A673 (cell line): Measurements from ENCODE around the gene VPS51. TPM values are rescaled to one million over a fixed set of nuclear protein-coding genes. Genes with fewer than 3 reads are reported as not detected.
"Not testable (repeated sequence)": the region's sequence is repeated elsewhere in the genome, so short reads cannot be mapped to it uniquely, and the experiment has no call there.

Experiments
- BruUV-seq: library from RNA; stranded (reverse); fragments of 400-500 nt; replicated peaks from 2 replicates; lab custom pipeline; 2021; lab: Mats Ljungman, UMichigan
- CTCF ChIA-PET: fragments of 300-600 bp; sonication (Branson Sonifier 250); formaldehyde crosslinking; loops from one replicate; lab custom pipeline; 2022; ENCODE audit warnings: antibody characterized with exemption; lab: Charles Lee
- POLR2A ChIA-PET: fragments of 300-600 bp; sonication (Branson Sonifier 250); formaldehyde crosslinking; loops from one replicate; lab custom pipeline; 2022; ENCODE audit warnings: antibody characterized with exemption; ENCODE audit not compliant: low non-redundant PET; lab: Charles Lee
- DNase-seq: peaks from one replicate; pipeline ENCODE4 v3.0.0-alpha.2; 2015; ENCODE audit warnings: low spot score
- H3K27ac ChIP-seq: fragments of 200-600 bp; sonication (generic); 2 replicates; pipeline ENCODE4 v1.5.1; 2016; ENCODE audit warnings: mixed run types, low read depth, mild to moderate bottlenecking, mixed read lengths, antibody characterized with exemption, low read length; ENCODE audit not compliant: poor library complexity, severe bottlenecking
- H3K27me3 ChIP-seq: fragments of 200-600 bp; sonication (generic); replicated peaks from 2 replicates; pipeline ENCODE4 v1.6.1; 2017; ENCODE audit warnings: mixed run types, low read depth, mild to moderate bottlenecking, mixed read lengths, antibody characterized with exemption, low read length; ENCODE audit not compliant: insufficient read depth, poor library complexity
- H3K36me3 ChIP-seq: fragments of 200-600 bp; sonication (generic); 2 replicates; pipeline ENCODE4 v1.6.1; 2016; ENCODE audit warnings: mixed run types, mild to moderate bottlenecking, mixed read lengths, antibody characterized with exemption, low read length; ENCODE audit not compliant: insufficient read depth, poor library complexity, severe bottlenecking
- H3K4me1 ChIP-seq: fragments of 200-600 bp; sonication (generic); 2 replicates; pipeline ENCODE4 v1.6.1; 2017; ENCODE audit warnings: mixed run types, mild to moderate bottlenecking, mixed read lengths, antibody characterized with exemption, low read length; ENCODE audit not compliant: insufficient read depth, poor library complexity, severe bottlenecking
- H3K4me3 ChIP-seq: fragments of 200-600 bp; sonication (generic); 2 replicates; pipeline ENCODE4 v1.5.1; 2016; ENCODE audit warnings: low read depth, mixed run types, mild to moderate bottlenecking, mixed read lengths, low read length; ENCODE audit not compliant: poor library complexity, severe bottlenecking
- H3K9me3 ChIP-seq: fragments of 200-600 bp; sonication (generic); 2 replicates; pipeline ENCODE4 v1.6.1; 2016; ENCODE audit warnings: mixed run types, low read depth, mild to moderate bottlenecking, mixed read lengths, antibody characterized with exemption, low read length; ENCODE audit not compliant: poor library complexity, severe bottlenecking
- CTCF ChIP-seq: fragments of 300-800, 200-600 bp; sonication (generic); conservative IDR thresholded peaks from 2 replicates; pipeline ENCODE4 v1.5.1; 2017; ENCODE audit warnings: low read depth, mild to moderate bottlenecking, antibody characterized with exemption, low read length, moderate library complexity, mixed read lengths
- EZH2 ChIP-seq: fragments of 200-600 bp; sonication (generic); IDR thresholded peaks from 2 replicates; pipeline ENCODE4 v1.6.1; 2017; ENCODE audit warnings: borderline replicate concordance, low read depth, mild to moderate bottlenecking, mixed read lengths, antibody characterized with exemption, low read length; ENCODE audit not compliant: poor library complexity, severe bottlenecking
- intact Hi-C: fragments of 100-400 bp; cut with micrococcal nuclease; formaldehyde crosslinking; loops from one replicate; pipeline ENCODE4 v1.10.0; 2022; ENCODE audit not compliant: unreplicated experiment
- total RNA-seq: library from RNA; stranded (reverse); gene quantifications from 2 replicates; pipeline ENCODE4 v1.2.3, GENCODE V29; 2021

VPS51 gene
- total RNA-seq, 1 experiment from 2014 or later = 125 TPM

DNA sequence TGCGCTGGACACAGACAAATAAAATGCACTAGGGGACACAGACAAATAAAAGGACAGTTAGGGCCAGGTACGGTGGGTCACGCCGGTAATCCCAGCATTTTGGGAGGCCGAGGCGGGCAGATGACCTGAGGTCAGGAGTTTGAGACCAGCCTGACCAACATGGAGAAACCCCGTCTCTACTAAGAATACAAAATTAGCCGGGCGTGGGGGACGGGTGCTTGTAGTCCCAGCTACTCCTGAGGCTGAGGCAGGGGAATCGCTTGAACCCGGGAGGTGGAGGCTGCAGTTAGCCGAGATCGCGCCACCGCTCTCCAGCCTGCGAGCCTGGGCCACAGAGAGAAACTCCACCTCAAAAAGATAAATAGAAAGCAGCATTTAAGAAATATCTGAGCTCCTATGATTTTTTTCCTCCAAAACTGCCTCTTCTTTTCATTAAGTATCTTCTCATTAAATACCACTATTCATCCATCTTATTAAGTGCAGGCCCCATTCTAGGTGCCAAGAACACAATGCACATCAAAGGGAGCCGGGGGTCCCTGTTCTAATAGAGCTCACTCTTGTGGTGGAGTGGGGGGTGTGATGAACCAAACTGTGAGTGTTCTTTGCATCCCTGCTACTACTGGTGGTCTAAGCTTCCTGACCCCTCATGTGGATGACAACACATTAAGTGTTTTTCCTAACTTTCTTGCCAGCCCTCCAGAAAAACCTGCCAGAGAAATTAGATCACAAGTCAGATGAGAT is 22.3 kb downstream of the VPS51 start:
- no peak overlapping the region for H3K27ac ChIP-seq
- no peaks in the 10 kb centered on the region for H3K9me3 ChIP-seq
- intact Hi-C loops = loop anchor here (5.0 to 10.0 kb wide), 3 partner anchors 91 to 333 kb away; partner anchors contain the start of gene SNX15
- no TSS peak for BruUV-seq
- peaks cover 41% of the 10 kb centered on the region for H3K36me3 ChIP-seq
- DNase-seq = no peak
- H3K4me3 ChIP-seq = peak overlapping the region; percentile 95
- ChIA-PET POLR2A (no interaction called here), CTCF (interaction anchor here (0.8 to 1.0 kb wide), 2 partner anchors 17 to 270 kb away, joined by 3 to 7 read pairs; no protein-coding TSS in a partner anchor)
- no peaks in the 10 kb centered on the region for H3K27me3 ChIP-seq
- no peak for TF ChIP-seq EZH2
- peaks cover 23% of the 10 kb centered on the region for H3K4me1 ChIP-seq

GRCh38 chr11:65118891-65119669 is 23.1 kb downstream of the VPS51 start:
- H3K27me3 ChIP-seq, H3K4me3 ChIP-seq, DNase-seq, POLR2A ChIA-PET, H3K27ac ChIP-seq, BruUV-seq, CTCF ChIA-PET, H3K9me3 ChIP-seq: not testable (repeated sequence)
- Histone ChIP-seq H3K36me3 (peaks cover 41% of the 10 kb centered on the region), H3K4me1 (peaks cover 20% of the 10 kb centered on the region)
- intact Hi-C loops = loop anchor here (5.0 to 10.0 kb wide), 3 partner anchors 92 to 334 kb away; partner anchors contain the start of gene SNX15

DNA sequence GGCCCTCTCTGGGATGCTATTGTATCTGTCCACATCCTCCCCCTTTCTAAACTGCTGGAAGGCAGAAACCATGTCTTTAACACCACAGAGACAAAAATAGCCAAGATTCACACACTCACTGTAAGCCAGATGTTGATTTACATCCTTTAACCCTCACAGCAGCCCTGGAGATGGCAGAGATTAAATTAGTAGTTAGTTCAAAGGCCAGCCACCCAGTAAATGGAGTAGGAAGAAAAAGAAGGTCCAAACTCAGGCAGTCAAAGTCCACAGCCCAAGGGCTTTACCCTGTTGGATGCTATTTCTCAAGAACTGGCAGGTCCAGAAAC is 23.6 kb downstream of the VPS51 start:
- Histone ChIP-seq H3K27ac (no peak overlapping the region), H3K4me3 (no peak overlapping the region), H3K9me3 (no peaks in the 10 kb centered on the region), H3K36me3 (peaks cover 43% of the 10 kb centered on the region), H3K4me1 (peaks cover 20% of the 10 kb centered on the region), H3K27me3 (no peaks in the 10 kb centered on the region)
- TF ChIP-seq EZH2 (no peak), CTCF (no peak)
- intact Hi-C loops = loop anchor here (5.0 to 10.0 kb wide), 3 partner anchors 92 to 335 kb away; partner anchors contain the start of gene SNX15
- ChIA-PET POLR2A (no interaction called here), CTCF (no interaction called here)
- no TSS peak for BruUV-seq
- DNase-seq = no peak

GRCh38 chr11:65120831-65121230 is 24.8 kb downstream of the VPS51 start:
- TF ChIP-seq CTCF = no peak
- no peak for TF ChIP-seq EZH2
- DNase-seq = no peak
- no TSS peak for BruUV-seq
- Histone ChIP-seq H3K36me3 (peaks cover 55% of the 10 kb centered on the region), H3K4me1 (peaks cover 19% of the 10 kb centered on the region), H3K27ac (peak overlapping the region; percentile 83), H3K9me3 (no peaks in the 10 kb centered on the region), H3K4me3 (peak overlapping the region; percentile 89), H3K27me3 (no peaks in the 10 kb centered on the region)
- ChIA-PET POLR2A (no interaction called here), CTCF (no interaction called here)
- intact Hi-C loops = no loop called here
